NCI-H1694 treated with DMSO at 0.1 percent for 48 hours (cell line): ENCODE measurements around the gene AMIGO2.

ENCODE experiments used
- DNase-seq: peaks from one replicate; lab custom pipeline; 2025; lab: John Stamatoyannopoulos, UW

AMIGO2 gene

DNA sequence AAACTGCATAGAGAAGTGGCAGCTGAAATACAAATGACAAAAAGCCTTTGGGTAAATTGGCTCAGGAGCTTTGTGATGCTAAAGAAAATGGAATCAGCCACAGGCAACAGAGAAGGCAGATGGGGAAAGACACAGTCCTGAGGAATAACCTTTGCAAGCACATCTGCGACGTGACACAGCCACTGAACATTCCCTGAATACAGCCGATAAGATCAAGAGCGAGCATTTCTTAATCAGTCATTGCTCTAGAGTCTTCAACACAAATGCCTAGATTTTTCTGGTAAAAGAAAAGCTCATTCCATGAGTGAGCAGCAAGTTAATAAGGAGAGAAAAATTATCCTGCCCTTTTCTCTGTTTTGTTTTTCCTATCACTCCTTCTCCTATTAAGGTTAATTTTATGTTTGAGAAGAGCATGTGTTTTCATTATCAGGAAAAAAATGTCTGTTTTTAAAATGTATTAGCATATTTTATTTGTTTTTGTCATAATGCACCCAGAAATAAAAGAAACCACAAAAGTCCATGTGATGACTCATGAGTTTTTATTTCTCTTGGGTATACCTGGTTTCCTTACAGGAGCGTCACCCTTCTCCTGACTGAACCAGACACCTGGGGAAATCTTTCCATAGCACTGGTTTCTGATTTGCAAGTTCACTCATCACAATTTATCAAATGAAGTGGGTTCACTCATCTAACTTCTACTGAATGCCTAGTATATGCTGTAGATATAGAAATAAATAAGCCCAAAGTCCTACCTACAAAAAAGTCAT is 45.8 kb downstream of the AMIGO2 start:
- no peak for DNase-seq

DNA sequence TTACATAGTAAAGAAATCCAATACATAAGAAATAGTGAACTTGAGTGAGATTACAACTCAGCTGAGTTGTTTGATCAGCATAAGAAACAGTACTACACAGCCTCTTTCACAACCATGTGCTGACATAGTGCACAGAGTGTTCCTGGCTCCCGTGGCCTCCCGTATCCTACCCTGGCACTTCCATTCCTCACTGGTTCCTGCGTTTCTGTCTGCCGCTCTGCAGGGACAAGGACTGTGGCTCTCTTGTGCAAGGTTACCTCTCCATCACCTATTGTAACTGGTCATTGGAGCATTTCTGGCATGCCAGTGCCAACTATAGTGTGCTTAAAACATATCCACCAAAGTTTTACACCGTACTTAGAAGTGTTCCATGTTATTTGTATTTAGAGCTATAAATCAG is 46.7 kb downstream of the AMIGO2 start:
- no peak for DNase-seq

DNA sequence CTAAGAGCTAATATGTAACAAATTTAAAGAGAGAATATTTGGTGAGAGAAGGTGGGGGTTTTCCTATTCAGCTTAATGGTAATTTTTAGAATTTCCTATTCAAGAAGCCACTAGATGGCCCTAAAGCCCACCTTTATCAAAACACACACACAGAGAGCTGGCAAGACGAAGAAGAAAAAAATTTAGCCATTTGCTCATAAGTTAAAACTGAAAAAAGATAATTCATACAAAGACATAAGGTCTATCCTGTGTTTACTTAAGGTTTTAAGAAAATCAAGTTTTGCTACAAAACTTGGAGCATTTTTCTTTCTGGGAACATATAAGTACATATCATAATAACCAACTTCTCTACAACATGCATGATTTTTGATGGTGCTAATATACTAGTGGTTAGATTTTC is 47.1 kb downstream of the AMIGO2 start:
- DNase-seq: no peak

DNA sequence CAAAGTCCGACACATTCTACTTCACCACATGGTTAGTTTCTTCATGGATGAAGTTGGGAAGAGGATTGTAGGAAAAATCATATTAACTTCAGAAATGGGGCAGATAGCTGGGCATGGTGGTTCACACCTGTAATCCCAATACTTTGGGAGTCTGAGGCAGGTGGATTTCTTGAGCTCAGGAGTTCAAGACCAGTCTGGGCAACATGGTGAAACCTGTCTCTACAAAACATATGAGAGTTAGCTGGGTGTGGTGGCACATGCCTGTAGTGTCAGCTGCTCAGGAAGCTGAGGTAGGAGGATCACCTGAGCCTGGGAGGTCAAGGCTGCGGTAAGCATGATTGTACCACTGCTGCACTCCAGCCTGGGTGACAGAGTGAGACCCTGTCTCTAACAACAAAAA is 49.9 kb downstream of the AMIGO2 start:
- no peak for DNase-seq

DNA sequence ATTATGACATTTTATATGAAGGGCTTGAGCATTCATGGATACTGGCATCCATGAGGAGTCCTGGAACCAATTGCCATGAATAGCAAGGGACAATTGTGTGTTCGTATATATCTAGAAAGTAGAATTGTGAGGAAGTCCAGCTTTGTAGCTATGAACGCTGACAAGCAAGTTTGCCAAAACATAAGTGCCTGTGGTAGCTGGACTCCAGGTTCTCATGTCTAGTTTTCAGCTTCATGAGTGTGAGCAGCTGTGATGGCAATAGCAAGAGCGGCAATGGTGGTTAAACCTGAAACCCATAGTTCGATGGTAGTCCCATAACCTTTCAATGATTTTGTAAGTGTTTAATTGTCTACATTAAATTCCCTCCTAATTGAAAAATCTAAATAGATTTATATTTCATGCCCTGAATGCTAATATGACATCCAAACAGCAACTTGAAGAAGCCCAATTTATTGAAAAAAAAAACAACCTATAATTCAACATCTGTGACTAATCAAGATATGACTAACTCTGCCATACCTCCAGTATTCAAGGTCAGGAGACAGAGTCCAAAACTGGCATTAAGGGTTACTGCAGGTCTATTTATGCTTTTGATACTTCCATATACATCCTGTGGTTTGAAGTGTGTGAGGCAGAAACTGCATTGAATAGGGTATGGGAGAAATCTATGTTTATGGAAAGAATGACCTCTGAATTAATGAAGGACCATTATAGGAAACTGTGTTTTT is 50.6 kb downstream of the AMIGO2 start:
- DNase-seq: no peak

DNA sequence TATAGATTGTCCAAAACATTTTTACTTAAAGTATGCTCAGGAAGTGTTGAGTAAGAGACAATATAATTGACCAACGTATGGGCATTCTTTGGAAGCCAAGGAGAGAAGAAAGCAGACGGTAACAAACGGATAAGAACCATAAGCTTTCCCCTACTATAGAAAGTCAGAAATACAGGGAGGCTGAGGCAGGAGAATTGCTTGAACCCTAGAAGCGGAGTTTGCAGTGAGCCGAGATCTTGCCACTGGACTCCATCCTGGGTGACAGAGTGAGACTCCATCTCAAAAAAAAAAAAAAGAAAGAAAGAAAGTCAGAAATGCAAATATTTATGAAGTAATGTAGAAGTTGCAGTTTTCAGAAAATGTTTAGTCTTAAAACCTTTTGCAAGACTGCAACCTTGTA is 51.6 kb downstream of the AMIGO2 start:
- DNase-seq: no peak
